Activated B cell treated with CpG ODN at 0.5 μM for 24 hours (primary cell): ENCODE measurements around the gene PIEZO1. TPM values are rescaled to one million over a fixed set of nuclear protein-coding genes. Genes with fewer than 3 reads are reported as not detected.

Experiments
- ATAC-seq: fragments of 200-7000 bp; cut with Tn5 transposase; one replicate; pipeline ENCODE4 v1.10.0; 2021; ENCODE audit warnings: low read depth, mild to moderate bottlenecking, moderate library complexity
- CTCF ChIA-PET: fragments of 350-600 bp; sonication (Branson Sonifier 250); formaldehyde crosslinking; loops from one replicate; lab custom pipeline; 2021; ENCODE audit warnings: antibody characterized with exemption; lab: Charles Lee
- POLR2A ChIA-PET: fragments of 350-600 bp; sonication (Branson Sonifier 250); formaldehyde crosslinking; loops from one replicate; lab custom pipeline; 2021; ENCODE audit warnings: antibody characterized with exemption; lab: Charles Lee
- DNase-seq: peaks from one replicate; pipeline ENCODE4 v3.0.0; 2022
- H3K27ac Mint-ChIP-seq: one replicate; pipeline ENCODE4 v1.8.0; 2020; ENCODE audit warnings: mixed read lengths
- H3K27me3 Mint-ChIP-seq: one replicate; pipeline ENCODE4 v1.8.0; 2021; ENCODE audit warnings: mixed read lengths
- H3K36me3 Mint-ChIP-seq: one replicate; pipeline ENCODE4 v1.8.0; 2021; ENCODE audit warnings: low read depth, mixed read lengths
- H3K4me1 Mint-ChIP-seq: one replicate; pipeline ENCODE4 v1.8.0; 2021; ENCODE audit warnings: mixed read lengths
- H3K4me3 Mint-ChIP-seq: one replicate; pipeline ENCODE4 v1.8.0; 2020; ENCODE audit warnings: mild to moderate bottlenecking, mixed read lengths
- H3K9me3 Mint-ChIP-seq: one replicate; pipeline ENCODE4 v1.8.0; 2020; ENCODE audit warnings: mixed read lengths
- intact Hi-C: fragments of 100-400 bp; cut with micrococcal nuclease; formaldehyde crosslinking; loops from one replicate; pipeline ENCODE4 v1.15.1; 2024
- total RNA-seq: library from RNA; stranded (reverse); gene quantifications from 2 replicates; pipeline ENCODE4 v1.2.3, GENCODE V29; 2022
- TF ChIP-seq, protein P1 (sequence below): fragments of 200-600 bp; IDR thresholded peaks from one replicate; pipeline ENCODE4 v1.8.0; 2022; ENCODE audit warnings: antibody characterized with exemption, mild to moderate bottlenecking

The PIEZO1 gene
- total RNA-seq, 1 donor from 2014 or later = 85.9 TPM

DNA sequence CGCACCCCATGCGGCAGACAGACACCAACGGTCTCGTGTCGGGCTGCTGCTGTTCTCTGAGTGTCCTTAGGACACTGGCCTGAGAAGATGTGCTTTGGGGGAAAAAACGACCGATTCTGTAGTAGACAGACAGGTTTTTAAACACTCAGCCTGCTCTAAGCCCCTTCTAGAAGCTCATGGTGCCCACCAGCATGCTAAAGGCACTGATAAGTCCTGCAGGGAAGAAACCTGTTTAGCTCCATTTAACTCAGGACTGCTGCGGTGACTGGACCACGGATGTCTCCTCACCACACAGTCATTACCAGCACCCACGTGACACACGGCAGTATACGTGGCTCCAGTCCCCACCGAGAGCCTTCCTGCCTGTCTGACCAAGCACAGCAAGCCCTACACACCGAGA is 45.8 kb upstream of the PIEZO1 start:
- intact Hi-C loops = no loop called here
- Mint-ChIP-seq H3K27me3 (no peaks in the 10 kb centered on the region), H3K27ac (no peak overlapping the region), H3K4me1 (no peaks in the 10 kb centered on the region), H3K4me3 (no peak overlapping the region), H3K9me3 (no peaks in the 10 kb centered on the region), H3K36me3 (peaks cover 22% of the 10 kb centered on the region)
- DNase-seq = no peak
- POLR2A ChIA-PET = interaction anchor here (0.6 kb wide), 1 partner anchor 317 kb away, joined by 5 read pairs; no protein-coding TSS in a partner anchor
- TF ChIP-seq, protein P1, sequence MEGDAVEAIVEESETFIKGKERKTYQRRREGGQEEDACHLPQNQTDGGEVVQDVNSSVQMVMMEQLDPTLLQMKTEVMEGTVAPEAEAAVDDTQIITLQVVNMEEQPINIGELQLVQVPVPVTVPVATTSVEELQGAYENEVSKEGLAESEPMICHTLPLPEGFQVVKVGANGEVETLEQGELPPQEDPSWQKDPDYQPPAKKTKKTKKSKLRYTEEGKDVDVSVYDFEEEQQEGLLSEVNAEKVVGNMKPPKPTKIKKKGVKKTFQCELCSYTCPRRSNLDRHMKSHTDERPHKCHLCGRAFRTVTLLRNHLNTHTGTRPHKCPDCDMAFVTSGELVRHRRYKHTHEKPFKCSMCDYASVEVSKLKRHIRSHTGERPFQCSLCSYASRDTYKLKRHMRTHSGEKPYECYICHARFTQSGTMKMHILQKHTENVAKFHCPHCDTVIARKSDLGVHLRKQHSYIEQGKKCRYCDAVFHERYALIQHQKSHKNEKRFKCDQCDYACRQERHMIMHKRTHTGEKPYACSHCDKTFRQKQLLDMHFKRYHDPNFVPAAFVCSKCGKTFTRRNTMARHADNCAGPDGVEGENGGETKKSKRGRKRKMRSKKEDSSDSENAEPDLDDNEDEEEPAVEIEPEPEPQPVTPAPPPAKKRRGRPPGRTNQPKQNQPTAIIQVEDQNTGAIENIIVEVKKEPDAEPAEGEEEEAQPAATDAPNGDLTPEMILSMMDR = no peak
- ATAC-seq = no peak
- CTCF ChIA-PET = no interaction called here

DNA sequence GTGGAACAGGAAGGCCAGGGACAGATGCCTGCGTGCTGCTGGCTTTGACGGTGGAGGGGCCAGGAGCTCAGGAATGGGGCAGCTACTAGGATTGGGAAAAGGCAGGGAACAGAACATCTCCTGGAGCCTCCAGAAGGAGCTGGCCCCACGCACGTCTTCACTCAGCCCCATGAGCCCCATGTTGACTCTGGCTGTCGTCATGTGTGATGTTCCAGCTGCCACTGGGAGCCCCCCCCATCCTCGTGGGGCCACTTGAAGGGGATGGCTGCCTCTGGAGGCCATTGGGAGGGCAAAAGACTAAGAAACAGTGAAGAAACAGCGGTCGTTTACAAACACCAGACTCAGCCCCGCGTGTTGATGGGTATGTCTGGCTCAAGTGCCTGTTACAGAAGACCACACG is 45.2 kb upstream of the PIEZO1 start:
- H3K4me1 Mint-ChIP-seq = no peaks in the 10 kb centered on the region
- intact Hi-C loops = no loop called here
- H3K27me3 Mint-ChIP-seq = no peaks in the 10 kb centered on the region
- no peak overlapping the region for H3K4me3 Mint-ChIP-seq
- ATAC-seq (no peak), DNase-seq (no peak)
- TF ChIP-seq, protein P1 = no peak
- H3K36me3 Mint-ChIP-seq = peaks cover 22% of the 10 kb centered on the region
- ChIA-PET POLR2A (interaction anchor here (0.6 kb wide), 1 partner anchor 318 kb away, joined by 5 read pairs; no protein-coding TSS in a partner anchor), CTCF (no interaction called here)
- no peaks in the 10 kb centered on the region for H3K9me3 Mint-ChIP-seq
- H3K27ac Mint-ChIP-seq = no peak overlapping the region

GRCh38 chr16:88828711-88829110 is 43.7 kb upstream of the PIEZO1 start:
- H3K9me3 Mint-ChIP-seq = no peaks in the 10 kb centered on the region
- H3K27me3 Mint-ChIP-seq = no peaks in the 10 kb centered on the region
- H3K27ac Mint-ChIP-seq = no peak overlapping the region
- intact Hi-C loops = no loop called here
- ChIA-PET CTCF (no interaction called here), POLR2A (no interaction called here)
- TF ChIP-seq, protein P1 = no peak
- H3K4me1 Mint-ChIP-seq = no peaks in the 10 kb centered on the region
- no peak for DNase-seq
- H3K36me3 Mint-ChIP-seq = peaks cover 22% of the 10 kb centered on the region
- no peak overlapping the region for H3K4me3 Mint-ChIP-seq
- ATAC-seq = no peak

- H3K36me3 Mint-ChIP-seq = peaks cover 23% of the 10 kb centered on the region
- intact Hi-C loops = no loop called here
- no peak overlapping the region for H3K27ac Mint-ChIP-seq
- DNase-seq (no peak), ATAC-seq (no peak)
- no peaks in the 10 kb centered on the region for H3K9me3 Mint-ChIP-seq
- TF ChIP-seq, protein P1 = no peak
- POLR2A ChIA-PET = no interaction called here
- H3K4me3 Mint-ChIP-seq = no peak overlapping the region
- H3K4me1 Mint-ChIP-seq = no peaks in the 10 kb centered on the region
- CTCF ChIA-PET = no interaction called here
- H3K27me3 Mint-ChIP-seq = no peaks in the 10 kb centered on the region
Observed at GRCh38 chr16:88827727-88828126, 42.7 kb upstream of the PIEZO1 start.

DNA sequence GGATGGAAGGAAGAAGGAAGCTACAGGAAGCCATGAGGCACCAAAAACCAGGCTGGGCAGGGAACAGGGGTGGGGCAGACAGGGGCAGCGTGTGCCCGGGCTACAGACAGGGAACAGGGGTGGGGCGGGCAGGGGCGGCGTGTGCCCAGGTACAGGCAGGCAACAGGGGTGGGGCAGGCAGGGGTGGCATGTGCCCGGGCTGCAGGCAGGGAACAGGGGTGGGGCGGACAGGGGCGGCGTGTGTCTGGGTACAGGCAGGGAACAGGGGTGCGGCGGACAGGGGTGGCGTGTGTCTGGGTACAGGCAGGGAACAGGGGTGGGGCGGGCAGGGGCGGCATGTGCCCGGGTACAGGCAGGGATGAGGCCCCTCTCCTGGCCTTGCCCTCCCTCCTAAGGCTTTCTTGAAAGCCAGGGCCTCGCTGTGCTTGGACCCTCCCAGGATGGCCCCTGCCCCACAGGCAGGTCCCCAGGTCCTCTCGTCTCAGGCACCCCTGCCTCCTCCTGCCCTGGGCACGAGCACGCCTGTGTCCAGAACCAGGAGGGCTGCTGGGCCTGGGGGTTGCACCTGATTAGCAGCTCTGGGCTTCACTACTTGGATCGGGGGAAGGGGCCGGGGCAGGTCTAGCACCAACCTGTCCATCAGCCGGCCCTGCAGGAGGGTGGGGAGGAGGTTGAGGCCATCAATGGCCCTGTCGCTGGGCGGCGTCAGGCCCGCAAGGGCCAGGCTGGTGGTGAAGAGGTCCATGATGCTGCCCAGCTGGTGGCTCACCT is 41.2 kb upstream of the PIEZO1 start:
- H3K36me3 Mint-ChIP-seq = peaks cover 26% of the 10 kb centered on the region
- H3K4me3 Mint-ChIP-seq = no peak overlapping the region
- ATAC-seq (no peak), DNase-seq (no peak)
- H3K4me1 Mint-ChIP-seq = no peaks in the 10 kb centered on the region
- TF ChIP-seq, protein P1 = no peak
- ChIA-PET POLR2A (interaction anchor here (0.6 kb wide), 1 partner anchor 164 kb away, joined by 3 read pairs; the partner anchor contains the start of gene MVD), CTCF (no interaction called here)
- H3K27me3 Mint-ChIP-seq = no peaks in the 10 kb centered on the region
- no peaks in the 10 kb centered on the region for H3K9me3 Mint-ChIP-seq
- intact Hi-C loops = no loop called here
- H3K27ac Mint-ChIP-seq = no peak overlapping the region
